ENCODE data around the gene COL18A1.

Gene COL18A1

GRCh38 chr21:45538381-45539045 is 133.5 kb downstream of the COL18A1 start:
- peaks cover 80% of the 10 kb centered on the region for H3K79me2 ChIP-seq (ENCODE audit: insufficient read depth, low read length)

GRCh38 chr21:45539046-45539795 is 134.3 kb downstream of the COL18A1 start:
- Histone ChIP-seq H3K79me2 (ENCODE audit: insufficient read depth, low read length) (peaks cover 73% of the 10 kb centered on the region), H3K9ac (ENCODE audit: low read depth, low read length) (no peak overlapping the region), H3K4me3 (ENCODE audit: low read depth in 1 of 2, low read length in 2 of 2) (no peak overlapping the region), H3K9me3 (ENCODE audit: insufficient read depth, low read length, severe bottlenecking) (no peaks in the 10 kb centered on the region), H3K36me3 (ENCODE audit: insufficient read depth, low read length) (peaks cover 68% of the 10 kb centered on the region), H3K4me1 (ENCODE audit: insufficient read depth, low read length) (peaks cover 49% of the 10 kb centered on the region), H4K20me1 (ENCODE audit: insufficient read depth, low read length) (peaks cover 70% of the 10 kb centered on the region), H3K27me3 (ENCODE audit: insufficient read depth, low read length, poor library complexity) (no peaks in the 10 kb centered on the region), H2AFZ (ENCODE audit: low read depth, low read length) (no peak overlapping the region), H3K4me2 (ENCODE audit: insufficient read depth, low read length) (peak overlapping the region; percentile 97; the same call in 1 of the 2 replicates), H3K27ac (ENCODE audit: low read length) (no peak overlapping the region)
- ATAC-seq (ENCODE audit: insufficient read depth, low read depth) = no peak
- TF ChIP-seq CTCF (IDR thresholded peaks at IDR 0.05; ENCODE audit: borderline replicate concordance, extremely low read depth, low read length, poor library complexity, severe bottlenecking) (no peak), EZH2 (IDR thresholded peaks at IDR 0.05; ENCODE audit: borderline replicate concordance, low read depth, low read length, severe bottlenecking) (no peak)
- DNase-seq = no peak

More at GRCh38 chr21:45538381-45539045, 133.5 kb downstream of the COL18A1 start:
- DNase-seq (no peak), ATAC-seq (ENCODE audit: insufficient read depth, low read depth) (no peak)
- Histone ChIP-seq H3K9ac (ENCODE audit: low read depth, low read length) (no peak overlapping the region), H3K9me3 (ENCODE audit: insufficient read depth, low read length, severe bottlenecking) (no peaks in the 10 kb centered on the region), H3K36me3 (ENCODE audit: insufficient read depth, low read length) (peaks cover 75% of the 10 kb centered on the region), H2AFZ (ENCODE audit: low read depth, low read length) (no peak overlapping the region), H3K27me3 (ENCODE audit: insufficient read depth, low read length, poor library complexity) (no peaks in the 10 kb centered on the region), H3K27ac (ENCODE audit: low read length) (no peak overlapping the region), H3K4me1 (ENCODE audit: insufficient read depth, low read length) (peaks cover 46% of the 10 kb centered on the region), H3K4me3 (ENCODE audit: low read depth in 1 of 2, low read length in 2 of 2) (no peak overlapping the region), H4K20me1 (ENCODE audit: insufficient read depth, low read length) (peaks cover 77% of the 10 kb centered on the region), H3K4me2 (ENCODE audit: insufficient read depth, low read length) (no peak overlapping the region; the same call in 1 of the 2 replicates)
- TF ChIP-seq EZH2 (IDR thresholded peaks at IDR 0.05; ENCODE audit: borderline replicate concordance, low read depth, low read length, severe bottlenecking) = no peak
- TF ChIP-seq CTCF (IDR thresholded peaks at IDR 0.05; ENCODE audit: borderline replicate concordance, extremely low read depth, low read length, poor library complexity, severe bottlenecking) = no peak

GRCh38 chr21:45539796-45540600 is 135.0 kb downstream of the COL18A1 start:
- no peaks in the 10 kb centered on the region for H3K9me3 ChIP-seq (ENCODE audit: insufficient read depth, low read length, severe bottlenecking)
- peak overlapping the region in 1 of 2 experiments; percentile 77; a peak in 1 of 4 replicates for H3K4me3 ChIP-seq (ENCODE audit: low read depth in 1 of 2, low read length in 2 of 2)
- no peak for DNase-seq
- no peaks in the 10 kb centered on the region for H3K27me3 ChIP-seq (ENCODE audit: insufficient read depth, low read length, poor library complexity)
- H3K36me3 ChIP-seq (ENCODE audit: insufficient read depth, low read length) = peaks cover 60% of the 10 kb centered on the region
- H3K9ac ChIP-seq (ENCODE audit: low read depth, low read length) = peak overlapping the region; percentile 66; the same call in 1 of the 2 replicates
- peaks cover 62% of the 10 kb centered on the region for H4K20me1 ChIP-seq (ENCODE audit: insufficient read depth, low read length)
- peaks cover 49% of the 10 kb centered on the region for H3K4me1 ChIP-seq (ENCODE audit: insufficient read depth, low read length)
- no peak for ATAC-seq (ENCODE audit: insufficient read depth, low read depth)
- H3K27ac ChIP-seq (ENCODE audit: low read length) = 0 out of 2 replicates have a peak overlapping the region, but pooled peaks have one; percentile 19
- TF ChIP-seq EZH2 (IDR thresholded peaks at IDR 0.05; ENCODE audit: borderline replicate concordance, low read depth, low read length, severe bottlenecking) (no peak), CTCF (IDR thresholded peaks at IDR 0.05; ENCODE audit: borderline replicate concordance, extremely low read depth, low read length, poor library complexity, severe bottlenecking) (no peak)
- no peak overlapping the region for H2AFZ ChIP-seq (ENCODE audit: low read depth, low read length)
- peaks cover 65% of the 10 kb centered on the region for H3K79me2 ChIP-seq (ENCODE audit: insufficient read depth, low read length)
- H3K4me2 ChIP-seq (ENCODE audit: insufficient read depth, low read length) = peak overlapping the region; percentile 97; the same call in 1 of the 2 replicates
